ENCODE results near the gene GEMIN4.
"Not testable (repeated sequence)": the region's sequence is repeated elsewhere in the genome, so short reads cannot be mapped to it uniquely, and the experiment has no call there.

GEMIN4 gene

GRCh38 chr17:774313-774584, 22.2 kb upstream of the GEMIN4 start:
- no peak for DNase-seq

GRCh38 chr17:773467-774312, 21.6 kb upstream of the GEMIN4 start:
- peak; percentile 72 for DNase-seq

- no peak for DNase-seq
Observed at GRCh38 chr17:773016-773415, 21.0 kb upstream of the GEMIN4 start.

GRCh38 chr17:767076-767475, 15.0 kb upstream of the GEMIN4 start:
- no peak for DNase-seq

GRCh38 chr17:760371-760770, 8.3 kb upstream of the GEMIN4 start:
- DNase-seq: no peak

- no peak for DNase-seq
Observed at GRCh38 chr17:759964-760363, 7.9 kb upstream of the GEMIN4 start.

- DNase-seq: not testable (repeated sequence)
Observed at GRCh38 chr17:756010-756567, 4.0 kb upstream of the GEMIN4 start.

- DNase-seq: not testable (repeated sequence)
Observed at GRCh38 chr17:755319-755961, 3.4 kb upstream of the GEMIN4 start.

GRCh38 chr17:753418-753817, 1.4 kb upstream of the GEMIN4 start:
- DNase-seq: no peak

GRCh38 chr17:752620-753219, 656 bp upstream of the GEMIN4 start:
- DNase-seq: peak; percentile 73

- peak; percentile 35 for DNase-seq
Observed at GRCh38 chr17:751269-752001, 629 bp downstream of the GEMIN4 start.

GRCh38 chr17:750431-751037, 1.5 kb downstream of the GEMIN4 start:
- DNase-seq: no peak

- not testable (repeated sequence) for DNase-seq
Observed at GRCh38 chr17:749359-749758, 2.7 kb downstream of the GEMIN4 start.

GRCh38 chr17:748604-749003, 3.5 kb downstream of the GEMIN4 start:
- DNase-seq: not testable (repeated sequence)

- no peak for DNase-seq
Observed at GRCh38 chr17:746783-747629, 5.1 kb downstream of the GEMIN4 start.

GRCh38 chr17:746181-746580, 5.9 kb downstream of the GEMIN4 start:
- DNase-seq: no peak

GRCh38 chr17:745406-745805, 6.7 kb downstream of the GEMIN4 start:
- no peak for DNase-seq

GRCh38 chr17:744937-745336, 7.1 kb downstream of the GEMIN4 start:
- DNase-seq: no peak

GRCh38 chr17:743139-743538, 8.9 kb downstream of the GEMIN4 start:
- no peak for DNase-seq

- DNase-seq: no peak
Observed at GRCh38 chr17:742147-742793, 9.8 kb downstream of the GEMIN4 start.

All from NCI-H146 (cell line).